ENCODE measurements around the gene FBLN2. TPM values are rescaled to one million over a fixed set of nuclear protein-coding genes. Genes with fewer than 3 reads are reported as not detected.

Gene FBLN2
- total RNA-seq, 1 donor: 54.6 TPM

- Histone ChIP-seq H3K4me2 (ENCODE audit: insufficient read depth, low read length) (no peak overlapping the region), H3K79me2 (ENCODE audit: insufficient read depth, low read length) (no peaks in the 10 kb centered on the region), H3K36me3 (ENCODE audit: insufficient read depth, low read length) (no peaks in the 10 kb centered on the region), H3K27me3 (ENCODE audit: insufficient read depth, low read length) (peaks cover 2% of the 10 kb centered on the region), H3K4me3 (ENCODE audit: insufficient read depth, low read length) (no peak overlapping the region), H2AFZ (ENCODE audit: low read length) (no peak overlapping the region), H3K27ac (ENCODE audit: low read depth, low read length) (no peak overlapping the region), H3K4me1 (ENCODE audit: insufficient read depth, low read length) (peaks cover 31% of the 10 kb centered on the region), H4K20me1 (ENCODE audit: insufficient read depth, low read length) (no peaks in the 10 kb centered on the region), H3K9me3 (ENCODE audit: low read depth, low read length) (no peaks in the 10 kb centered on the region)
- no peak for TF ChIP-seq CTCF (IDR thresholded peaks at IDR 0.05; ENCODE audit: extremely low read depth, low read depth, low read length)
- peak; percentile 13 for DNase-seq (ENCODE audit: insufficient read length, low spot score, missing footprints)
These were observed 15.0 kb upstream of the FBLN2 start for GRCh38 chr3:13533885-13534301.

- Histone ChIP-seq H3K27me3 (ENCODE audit: insufficient read depth, low read length) (peaks cover 2% of the 10 kb centered on the region), H3K4me3 (ENCODE audit: insufficient read depth, low read length) (no peak overlapping the region), H3K36me3 (ENCODE audit: insufficient read depth, low read length) (no peaks in the 10 kb centered on the region), H3K4me2 (ENCODE audit: insufficient read depth, low read length) (peak overlapping the region; percentile 61), H3K79me2 (ENCODE audit: insufficient read depth, low read length) (no peaks in the 10 kb centered on the region), H3K9me3 (ENCODE audit: low read depth, low read length) (no peaks in the 10 kb centered on the region), H2AFZ (ENCODE audit: low read length) (peak overlapping the region; percentile 75), H3K4me1 (ENCODE audit: insufficient read depth, low read length) (peaks cover 39% of the 10 kb centered on the region), H3K27ac (ENCODE audit: low read depth, low read length) (no peak overlapping the region), H4K20me1 (ENCODE audit: insufficient read depth, low read length) (no peaks in the 10 kb centered on the region)
- no peak for TF ChIP-seq CTCF (IDR thresholded peaks at IDR 0.05; ENCODE audit: extremely low read depth, low read depth, low read length)
- no peak for DNase-seq (ENCODE audit: insufficient read length, low spot score, missing footprints)
These were observed 13.4 kb upstream of the FBLN2 start for GRCh38 chr3:13535526-13535875.

GRCh38 chr3:13535905-13536304 lies 13.0 kb upstream of the FBLN2 start:
- no peak for TF ChIP-seq CTCF (IDR thresholded peaks at IDR 0.05; ENCODE audit: extremely low read depth, low read depth, low read length)
- Histone ChIP-seq H3K4me2 (ENCODE audit: insufficient read depth, low read length) (no peak overlapping the region), H3K4me1 (ENCODE audit: insufficient read depth, low read length) (peaks cover 39% of the 10 kb centered on the region), H3K36me3 (ENCODE audit: insufficient read depth, low read length) (no peaks in the 10 kb centered on the region), H3K27ac (ENCODE audit: low read depth, low read length) (no peak overlapping the region), H2AFZ (ENCODE audit: low read length) (peak overlapping the region; percentile 75), H3K79me2 (ENCODE audit: insufficient read depth, low read length) (no peaks in the 10 kb centered on the region), H3K4me3 (ENCODE audit: insufficient read depth, low read length) (no peak overlapping the region), H3K9me3 (ENCODE audit: low read depth, low read length) (no peaks in the 10 kb centered on the region), H4K20me1 (ENCODE audit: insufficient read depth, low read length) (no peaks in the 10 kb centered on the region), H3K27me3 (ENCODE audit: insufficient read depth, low read length) (peaks cover 2% of the 10 kb centered on the region)
- no peak for DNase-seq (ENCODE audit: insufficient read length, low spot score, missing footprints)

- H3K27me3 ChIP-seq (ENCODE audit: insufficient read depth, low read length): peaks cover 2% of the 10 kb centered on the region
- no peak for TF ChIP-seq CTCF (IDR thresholded peaks at IDR 0.05; ENCODE audit: extremely low read depth, low read depth, low read length)
- peaks cover 2% of the 10 kb centered on the region for H3K9me3 ChIP-seq (ENCODE audit: low read depth, low read length)
- no peaks in the 10 kb centered on the region for H4K20me1 ChIP-seq (ENCODE audit: insufficient read depth, low read length)
- H3K36me3 ChIP-seq (ENCODE audit: insufficient read depth, low read length): no peaks in the 10 kb centered on the region
- peak overlapping the region; percentile 43 for H2AFZ ChIP-seq (ENCODE audit: low read length)
- peak; percentile 43 for DNase-seq (ENCODE audit: insufficient read length, low spot score, missing footprints)
- H3K4me3 ChIP-seq (ENCODE audit: insufficient read depth, low read length): no peak overlapping the region
- peak overlapping the region; percentile 92 for H3K27ac ChIP-seq (ENCODE audit: low read depth, low read length)
- no peaks in the 10 kb centered on the region for H3K79me2 ChIP-seq (ENCODE audit: insufficient read depth, low read length)
- no peak overlapping the region for H3K4me2 ChIP-seq (ENCODE audit: insufficient read depth, low read length)
- H3K4me1 ChIP-seq (ENCODE audit: insufficient read depth, low read length): peaks cover 42% of the 10 kb centered on the region
These were observed 12.5 kb upstream of the FBLN2 start for GRCh38 chr3:13536432-13536831.

Data from osteoblast (primary cell).